AG04449 (cell line): ENCODE results near the gene WDFY2.
A peak's percentile ranks its signal among the peaks of the same experiment; 100 is the strongest.

Source experiments
- CTCF ChIA-PET: fragments of 350-600 bp; formaldehyde crosslinking; extraction: SDS; loops from one replicate; lab custom pipeline; 2021; ENCODE audit warnings: antibody characterized with exemption; lab: Yijun Ruan, JAX
- POLR2A ChIA-PET: fragments of 400-600, 350-600 bp; formaldehyde crosslinking; extraction: SDS; loops from one replicate; lab custom pipeline; 2020; ENCODE audit warnings: antibody characterized with exemption, inconsistent platforms; lab: Yijun Ruan, JAX
- DNase-seq: peaks from one replicate; pipeline ENCODE4 v3.0.0-alpha.2; 2010; ENCODE audit warnings: low read depth, low spot score
- H3K4me3 ChIP-seq: 2 replicates; pipeline ENCODE4 v1.5.1; 2011; ENCODE audit warnings: low read depth, mild to moderate bottlenecking, control low read depth, low read length
- TF ChIP-seq, protein P1 (sequence below): IDR thresholded peaks from one replicate; pipeline ENCODE4 v1.5.1; 2011; ENCODE audit warnings: mild to moderate bottlenecking, moderate library complexity, low read length, control low read depth, inconsistent platforms; ENCODE audit not compliant: insufficient read depth; ENCODE audit errors: missing control alignments

Gene WDFY2

GRCh38 chr13:51802631-51803418 lies 218.6 kb downstream of the WDFY2 start:
- TF ChIP-seq, protein P1, sequence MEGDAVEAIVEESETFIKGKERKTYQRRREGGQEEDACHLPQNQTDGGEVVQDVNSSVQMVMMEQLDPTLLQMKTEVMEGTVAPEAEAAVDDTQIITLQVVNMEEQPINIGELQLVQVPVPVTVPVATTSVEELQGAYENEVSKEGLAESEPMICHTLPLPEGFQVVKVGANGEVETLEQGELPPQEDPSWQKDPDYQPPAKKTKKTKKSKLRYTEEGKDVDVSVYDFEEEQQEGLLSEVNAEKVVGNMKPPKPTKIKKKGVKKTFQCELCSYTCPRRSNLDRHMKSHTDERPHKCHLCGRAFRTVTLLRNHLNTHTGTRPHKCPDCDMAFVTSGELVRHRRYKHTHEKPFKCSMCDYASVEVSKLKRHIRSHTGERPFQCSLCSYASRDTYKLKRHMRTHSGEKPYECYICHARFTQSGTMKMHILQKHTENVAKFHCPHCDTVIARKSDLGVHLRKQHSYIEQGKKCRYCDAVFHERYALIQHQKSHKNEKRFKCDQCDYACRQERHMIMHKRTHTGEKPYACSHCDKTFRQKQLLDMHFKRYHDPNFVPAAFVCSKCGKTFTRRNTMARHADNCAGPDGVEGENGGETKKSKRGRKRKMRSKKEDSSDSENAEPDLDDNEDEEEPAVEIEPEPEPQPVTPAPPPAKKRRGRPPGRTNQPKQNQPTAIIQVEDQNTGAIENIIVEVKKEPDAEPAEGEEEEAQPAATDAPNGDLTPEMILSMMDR = no peak
- CTCF ChIA-PET = interaction anchor here (1.1 to 10.4 kb wide), 3 partner anchors 13 to 370 kb away, joined by 3 to 96 read pairs (median 3); no protein-coding TSS in a partner anchor
- DNase-seq = no peak
- POLR2A ChIA-PET = no interaction called here
- H3K4me3 ChIP-seq = peak overlapping the region; percentile 74

GRCh38 chr13:51803422-51804294 lies 219.4 kb downstream of the WDFY2 start, which contains the start of gene DHRS12:
Gene DHRS12, minus strand, starts transcription at chr13:51804163. Its CDS starts 4,504 bp downstream, at chr13:51799659.
- peak within 1 kb of the TSS; percentile 74 for H3K4me3 ChIP-seq
- POLR2A ChIA-PET = no interaction called here
- CTCF ChIA-PET = interaction anchor here (1.1 to 10.4 kb wide), 2 partner anchors 12 to 371 kb away, joined by 3 to 96 read pairs; no protein-coding TSS in a partner anchor
- no peak for DNase-seq
- TF ChIP-seq, protein P1 = no peak

- CTCF ChIA-PET = interaction anchor here (1.7 to 3.3 kb wide), 2 partner anchors 11 to 323 kb away, joined by 3 to 37 read pairs; no protein-coding TSS in a partner anchor
- peak overlapping the region; percentile 74 for H3K4me3 ChIP-seq
- TF ChIP-seq, protein P1 = no peak
- no peak for DNase-seq
- POLR2A ChIA-PET = no interaction called here
Observed at GRCh38 chr13:51804295-51805172, 220.3 kb downstream of the WDFY2 start.

DNA sequence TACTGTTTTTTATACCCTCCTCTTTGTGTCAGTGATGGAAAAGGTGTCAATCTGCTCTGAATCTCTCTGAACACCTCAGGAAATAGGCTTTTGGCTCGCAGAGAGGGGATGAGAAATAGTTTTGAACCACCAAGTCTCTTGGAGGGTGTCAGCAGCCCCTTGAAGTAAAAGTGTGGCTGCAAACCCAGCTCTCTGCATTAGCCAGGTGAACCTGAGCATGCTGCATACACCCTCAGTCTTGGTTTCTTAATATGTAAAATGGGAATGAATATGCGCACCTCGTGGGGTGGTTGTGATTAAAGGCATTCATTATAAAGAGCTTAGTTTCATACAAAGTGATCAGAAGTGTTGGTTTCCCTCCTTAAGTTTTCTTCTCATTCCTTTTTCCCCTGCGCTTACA lies 221.1 kb downstream of the WDFY2 start:
- TF ChIP-seq, protein P1 = no peak
- ChIA-PET CTCF (interaction anchor here (1.7 to 3.3 kb wide), 2 partner anchors 10 to 322 kb away, joined by 3 to 37 read pairs; no protein-coding TSS in a partner anchor), POLR2A (no interaction called here)
- H3K4me3 ChIP-seq = no peak overlapping the region
- DNase-seq = no peak

DNA sequence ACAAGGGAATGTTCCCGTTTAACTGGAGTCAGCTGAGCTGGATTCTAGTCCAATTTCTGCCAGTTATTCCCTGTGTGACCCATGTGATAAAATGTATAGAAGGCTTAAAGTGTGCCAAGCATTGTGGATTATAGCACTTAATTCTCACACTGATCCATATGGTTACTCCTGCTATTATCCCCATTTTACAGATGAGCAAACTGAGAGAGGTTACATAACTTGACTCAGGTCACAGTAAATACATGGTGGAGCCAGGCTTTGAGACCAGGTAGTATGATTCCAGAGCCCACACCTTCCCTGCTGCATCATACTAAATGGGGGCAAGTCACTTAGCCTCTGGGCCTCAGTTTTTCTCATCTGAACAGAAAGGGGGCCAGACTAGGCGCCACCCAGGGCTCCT lies 221.7 kb downstream of the WDFY2 start:
- TF ChIP-seq, protein P1 = no peak
- CTCF ChIA-PET = interaction anchor here (1.7 to 3.3 kb wide), 2 partner anchors 9 to 321 kb away, joined by 3 to 37 read pairs; no protein-coding TSS in a partner anchor
- H3K4me3 ChIP-seq = no peak overlapping the region
- POLR2A ChIA-PET = no interaction called here
- no peak for DNase-seq
